Lung (tissue), 12 donors: ENCODE results near the gene CARMIL1. TPM values are rescaled to one million over a fixed set of nuclear protein-coding genes. Genes with fewer than 3 reads are reported as not detected.

Experiments
- ATAC-seq: fragments of 200-7000 bp; cut with Tn5 transposase; one replicate; pipeline ENCODE4 v1.9.1; 2020; ENCODE audit warnings: moderate number of reproducible peaks; ENCODE audit not compliant: insufficient read depth, low FRiP score
- DNase-seq, 3 donors: peaks; one replicate each; pipeline ENCODE4 v3.0.0-alpha.2; 2013 to 2017
- H3K27ac ChIP-seq, 2 donors: one replicate each; pipeline ENCODE4 v1.5.1; 2013; ENCODE audit warnings: mild to moderate bottlenecking in 2 of 2, moderate library complexity in 2 of 2, control low read depth in 1 of 2, inconsistent platforms in 1 of 2, low read depth in 1 of 2, low read length in 1 of 2
- H3K27me3 ChIP-seq, 3 donors: one replicate each; pipeline ENCODE4 v1.5.1; 2013; ENCODE audit warnings: low read length in 2 of 3; ENCODE audit not compliant: control insufficient read depth in 3 of 3, insufficient read depth in 3 of 3
- H3K36me3 ChIP-seq, 4 donors: one replicate each; pipeline ENCODE4 v1.5.1; 2013; ENCODE audit warnings: low read length in 4 of 4, mild to moderate bottlenecking in 1 of 4, moderate library complexity in 1 of 4; ENCODE audit not compliant: control insufficient read depth in 4 of 4, insufficient read depth in 4 of 4
- H3K4me1 ChIP-seq, 5 donors: one replicate each; pipeline ENCODE4 v1.5.1; 2013; ENCODE audit warnings: low read length in 5 of 5, mild to moderate bottlenecking in 2 of 5, moderate library complexity in 1 of 5; ENCODE audit not compliant: control insufficient read depth in 5 of 5, insufficient read depth in 5 of 5
- H3K4me3 ChIP-seq: one replicate; pipeline ENCODE4 v1.5.1; 2013; ENCODE audit warnings: mild to moderate bottlenecking, control low read depth, moderate library complexity
- H3K9ac ChIP-seq, 2 donors: one replicate each; pipeline ENCODE4 v1.5.1; 2013; ENCODE audit warnings: low read length in 2 of 2, control low read depth in 1 of 2; ENCODE audit not compliant: insufficient read depth in 1 of 2
- H3K9me3 ChIP-seq, 4 donors: one replicate each; pipeline ENCODE4 v1.5.1; 2013; ENCODE audit warnings: low read length in 3 of 4, mild to moderate bottlenecking in 1 of 4, moderate library complexity in 1 of 4; ENCODE audit not compliant: control insufficient read depth in 4 of 4, insufficient read depth in 3 of 4
- WGBS, 2 donors: extraction: QIAGEN DNeasy Blood & Tissue Kit; methylation state at CpG; one replicate each; pipeline ENCODE4 v1.1.7; 2013; 5-methylcytosine and 5-hydroxymethylcytosine counted together
- polyA plus RNA-seq, 2 donors: library from polyadenylated mRNA; stranded (reverse); fragments of 200-250 nt; gene quantifications; one replicate each; pipeline ENCODE4 v1.2.1, GENCODE V29; 2013
- total RNA-seq, 2 donors: library from RNA; depleted of rRNA in 1 of 2; stranded (reverse); fragments of >200 nt in 1 of 2; gene quantifications; one replicate each; pipeline ENCODE4 v1.2.1, GENCODE V29; 2014 to 2021
- TF ChIP-seq, protein P1 (sequence below): IDR thresholded peaks from 2 replicates; pipeline ENCODE4 v1.5.1; 2012; ENCODE audit warnings: mild to moderate bottlenecking; ENCODE audit errors: control extremely low read depth, extremely low read depth
- donor health status: control.
- donor health status: control.
- donor health status: Bipolar disorder and iron deficiency.
- donor health status: healthy.
- donor health status: DM: yes; HTN: yes; CAD: no.

The CARMIL1 gene
- total and polyA plus RNA-seq, 4 donors: 8.0 to 38.3 (median 34.9) TPM

DNA sequence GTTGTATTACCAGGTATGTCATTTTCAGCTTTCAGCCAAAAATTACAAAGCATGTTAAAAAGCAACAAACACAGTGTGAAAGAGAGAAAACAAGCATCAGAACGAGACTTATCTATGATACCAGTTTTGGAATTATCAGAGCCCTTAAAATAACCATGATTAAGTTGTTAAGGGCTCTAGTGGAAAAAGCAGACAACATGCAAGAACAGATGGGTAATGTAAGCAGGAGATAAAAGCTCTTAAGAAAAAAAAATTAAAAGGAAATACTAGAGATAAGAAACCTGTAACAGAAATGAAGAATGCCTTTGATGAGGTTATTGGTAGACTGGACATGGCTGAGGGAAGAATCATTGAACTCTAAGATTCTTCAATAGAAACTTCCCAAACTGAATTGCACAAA, 245.4 kb downstream of the CARMIL1 start:
- no peak for ATAC-seq
- Histone ChIP-seq H3K27ac (no peak overlapping the region), H3K36me3 (peaks cover 2 to 19% (median 5%) of the 10 kb centered on the region in 4 donors), H3K4me1 (no peaks in the 10 kb centered on the region), H3K4me3 (no peak overlapping the region), H3K27me3 (no peaks in the 10 kb centered on the region), H3K9me3 (no peaks in the 10 kb centered on the region), H3K9ac (no peak overlapping the region)
- DNase-seq: peak in 1 of 3 donors; percentile 7
- TF ChIP-seq, protein P1, sequence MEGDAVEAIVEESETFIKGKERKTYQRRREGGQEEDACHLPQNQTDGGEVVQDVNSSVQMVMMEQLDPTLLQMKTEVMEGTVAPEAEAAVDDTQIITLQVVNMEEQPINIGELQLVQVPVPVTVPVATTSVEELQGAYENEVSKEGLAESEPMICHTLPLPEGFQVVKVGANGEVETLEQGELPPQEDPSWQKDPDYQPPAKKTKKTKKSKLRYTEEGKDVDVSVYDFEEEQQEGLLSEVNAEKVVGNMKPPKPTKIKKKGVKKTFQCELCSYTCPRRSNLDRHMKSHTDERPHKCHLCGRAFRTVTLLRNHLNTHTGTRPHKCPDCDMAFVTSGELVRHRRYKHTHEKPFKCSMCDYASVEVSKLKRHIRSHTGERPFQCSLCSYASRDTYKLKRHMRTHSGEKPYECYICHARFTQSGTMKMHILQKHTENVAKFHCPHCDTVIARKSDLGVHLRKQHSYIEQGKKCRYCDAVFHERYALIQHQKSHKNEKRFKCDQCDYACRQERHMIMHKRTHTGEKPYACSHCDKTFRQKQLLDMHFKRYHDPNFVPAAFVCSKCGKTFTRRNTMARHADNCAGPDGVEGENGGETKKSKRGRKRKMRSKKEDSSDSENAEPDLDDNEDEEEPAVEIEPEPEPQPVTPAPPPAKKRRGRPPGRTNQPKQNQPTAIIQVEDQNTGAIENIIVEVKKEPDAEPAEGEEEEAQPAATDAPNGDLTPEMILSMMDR: no peak
- WGBS, 2 donors: 61 to 63% methylated on average over 1 of the region's 1 CpG

GRCh38 chr6:25525078-25525477, 245.9 kb downstream of the CARMIL1 start:
- Histone ChIP-seq H3K4me3 (no peak overlapping the region), H3K36me3 (peaks cover 2 to 19% (median 5%) of the 10 kb centered on the region in 4 donors), H3K27ac (no peak overlapping the region), H3K27me3 (no peaks in the 10 kb centered on the region), H3K9me3 (no peaks in the 10 kb centered on the region), H3K9ac (no peak overlapping the region), H3K4me1 (no peaks in the 10 kb centered on the region)
- TF ChIP-seq, protein P1: no peak
- 77 to 80% methylated on average over 3 of the region's 3 CpGs for WGBS, 2 donors
- DNase-seq (no peak), ATAC-seq (no peak)

- no peaks in the 10 kb centered on the region for H3K27me3 ChIP-seq
- ATAC-seq (no peak), DNase-seq (no peak)
- TF ChIP-seq, protein P1: no peak
- no peak overlapping the region for H3K4me3 ChIP-seq
- no peaks in the 10 kb centered on the region for H3K4me1 ChIP-seq
- no peaks in the 10 kb centered on the region for H3K9me3 ChIP-seq
- 88 to 94% methylated on average over 5 of the region's 5 CpGs for WGBS, 2 donors
- H3K9ac ChIP-seq: no peak overlapping the region
- H3K27ac ChIP-seq: no peak overlapping the region
- H3K36me3 ChIP-seq: peaks cover 0 to 27% (median 6%) of the 10 kb centered on the region in 4 donors
These were observed 255.9 kb downstream of the CARMIL1 start for GRCh38 chr6:25534942-25535631.
